NCI-H1694 treated with DMSO at 0.1 percent for 48 hours (cell line): ENCODE results near the gene A4GNT.
A peak's percentile ranks its signal among the peaks of the same experiment; 100 is the strongest.
"Not testable (repeated sequence)": the region's sequence is repeated elsewhere in the genome, so short reads cannot be mapped to it uniquely, and the experiment has no call there.

Experiments
- DNase-seq: peaks from one replicate; lab custom pipeline; 2025; lab: John Stamatoyannopoulos, UW

The A4GNT gene

DNA sequence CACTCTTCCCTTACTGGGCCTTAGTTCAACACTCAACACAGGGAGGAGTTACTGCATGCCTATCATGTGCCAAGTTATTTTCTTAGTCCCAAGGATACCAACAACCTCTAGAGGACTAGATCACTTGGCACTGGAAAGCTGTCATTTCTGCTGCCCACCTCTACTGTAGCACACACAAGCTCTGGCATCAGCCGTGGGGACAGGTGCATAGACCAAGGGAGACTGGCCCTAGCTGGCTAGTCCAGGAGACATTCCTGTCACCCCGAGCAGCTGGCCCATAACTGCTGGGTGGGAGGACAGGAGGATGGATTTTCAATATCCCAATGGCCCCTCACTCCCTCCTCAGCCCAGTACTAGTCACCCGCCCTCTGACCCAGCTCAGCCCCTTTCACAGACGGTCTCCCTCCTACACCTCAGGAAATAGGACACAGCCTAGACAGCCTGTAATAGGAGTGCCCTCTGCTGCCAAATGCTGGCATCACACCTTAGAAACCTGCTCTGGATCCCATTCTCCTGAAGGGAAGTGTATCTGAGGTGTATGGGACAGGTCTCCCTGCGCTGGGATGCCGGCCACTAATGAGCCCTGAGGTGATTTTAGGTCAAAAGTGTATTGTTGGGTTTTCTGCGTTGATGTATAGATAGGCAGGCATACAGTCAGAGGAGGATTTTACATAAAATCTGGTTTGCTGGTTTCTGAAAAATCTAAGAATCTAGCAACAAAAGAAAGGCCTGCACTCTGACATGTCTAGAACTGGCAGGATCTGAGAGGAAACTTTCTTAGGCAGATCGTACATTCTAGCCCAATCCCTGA lies 13.4 kb downstream of the A4GNT start:
- peak; percentile 65 for DNase-seq

DNA sequence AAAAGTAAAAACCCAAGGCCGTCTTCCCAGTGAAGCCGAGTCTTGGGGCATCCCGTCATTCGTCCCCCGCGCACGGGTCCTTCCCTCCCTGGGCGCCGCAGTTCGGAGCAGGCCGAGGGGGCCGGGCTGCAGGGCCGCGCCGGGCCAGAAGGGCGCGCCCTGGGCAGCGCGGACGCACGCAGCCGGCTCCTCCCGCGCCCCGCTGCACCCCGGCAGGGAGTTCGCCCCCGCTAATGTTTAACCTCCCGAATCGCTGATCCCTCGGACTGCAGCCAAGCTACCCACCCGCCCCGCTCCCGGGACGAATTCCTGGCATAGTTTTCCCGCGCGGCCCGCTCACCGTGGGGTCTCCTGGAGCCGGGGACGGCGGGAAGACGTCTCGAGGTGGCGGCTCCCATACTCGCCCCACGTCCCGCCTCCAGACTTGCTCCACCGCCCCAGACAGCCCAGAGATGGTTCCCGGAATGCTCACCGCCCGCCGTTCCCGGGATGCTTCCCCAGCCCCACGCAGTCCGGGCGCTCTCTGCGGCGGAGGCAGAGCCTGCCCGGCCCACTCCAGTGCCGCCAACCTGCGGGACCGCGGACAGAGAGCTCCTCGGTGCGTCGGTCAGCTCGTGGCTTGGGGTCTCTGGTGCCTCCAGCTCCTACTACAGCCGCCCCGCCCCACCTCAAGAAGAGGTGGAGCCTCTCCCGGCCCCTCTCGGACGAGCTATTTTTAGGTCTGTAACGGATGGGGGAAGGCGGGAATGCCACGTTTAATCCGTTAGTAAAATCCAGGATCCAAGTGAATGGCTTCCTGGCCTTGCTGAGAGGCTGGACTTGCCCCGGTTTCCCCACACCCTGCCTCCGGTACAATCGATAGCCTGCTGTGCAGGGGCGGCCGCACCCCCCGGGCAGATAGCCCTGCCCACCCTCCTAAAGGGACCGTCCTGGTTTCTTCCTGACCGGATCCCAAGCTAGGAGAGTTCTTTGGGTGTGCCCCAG lies 16.9 kb downstream of the A4GNT start, which contains the start of gene DZIP1L:
Gene DZIP1L (minus strand): TSS at position 621 of the 984 bp plus-strand sequence. CDS start 11,637 bp downstream, outside the sequence.
- DNase-seq: peak; percentile 51

DNA sequence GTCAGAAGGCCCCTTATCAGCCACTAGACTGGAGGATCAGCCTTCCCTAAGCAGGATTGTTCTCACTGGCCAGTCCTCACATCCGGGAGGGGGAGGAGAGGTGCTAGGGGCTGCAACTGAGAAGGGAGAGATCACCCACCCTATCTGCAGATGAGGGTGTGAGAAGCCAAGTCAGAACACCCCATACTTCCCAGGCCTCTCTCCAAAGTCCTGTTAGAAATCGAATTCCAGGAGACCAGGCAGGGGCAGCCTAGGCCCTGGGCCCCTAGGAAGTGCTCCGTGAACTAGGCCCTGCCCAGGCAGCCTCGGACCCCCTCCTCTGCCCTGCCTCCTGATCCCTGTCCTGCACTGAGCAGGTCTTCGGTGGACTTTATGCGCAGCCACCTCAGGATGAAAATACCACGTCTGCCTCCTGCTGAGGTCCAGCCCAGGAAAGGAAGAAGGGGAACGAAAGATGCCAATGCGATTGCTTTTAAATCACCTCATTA lies 17.7 kb downstream of the A4GNT start:
- no peak for DNase-seq

DNA sequence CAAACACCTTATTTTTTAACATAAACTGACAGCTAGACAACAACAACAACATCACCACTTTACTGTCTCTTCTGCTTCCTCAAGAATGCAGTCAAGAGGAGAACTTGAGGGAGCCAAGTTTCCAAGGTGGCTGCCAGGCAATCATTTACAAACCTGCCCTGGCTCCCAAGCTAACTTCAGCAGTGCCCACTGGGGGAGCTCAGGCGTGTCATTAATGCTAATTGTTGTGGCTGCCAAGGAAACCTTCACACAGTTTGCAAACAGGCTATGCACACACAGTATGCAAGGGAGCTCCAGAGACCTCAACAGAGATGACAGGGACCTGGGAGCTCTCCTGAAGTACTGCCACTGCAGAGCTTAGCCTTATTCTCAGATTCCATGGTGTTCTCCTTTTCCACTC lies 18.9 kb downstream of the A4GNT start:
- no peak for DNase-seq

DNA sequence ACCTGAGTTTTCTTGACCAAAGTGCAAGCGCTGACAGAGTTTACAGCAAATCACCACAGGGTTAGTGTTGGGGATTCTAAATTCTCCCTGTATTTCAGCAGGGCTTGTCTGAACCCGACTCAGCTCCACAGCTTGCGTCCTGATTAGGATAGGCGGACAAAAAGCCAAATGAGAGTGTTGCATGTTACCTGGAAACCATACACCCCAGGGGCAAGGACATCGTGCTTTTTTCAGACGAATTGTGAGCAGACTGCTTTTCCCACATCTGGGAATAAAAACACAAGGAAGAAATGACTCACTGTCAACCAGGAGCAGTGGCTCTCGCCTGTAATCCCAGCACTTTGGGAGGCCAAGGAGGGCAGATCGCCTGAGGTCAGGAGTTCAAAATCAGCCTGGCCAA lies 19.8 kb downstream of the A4GNT start:
- DNase-seq: no peak

DNA sequence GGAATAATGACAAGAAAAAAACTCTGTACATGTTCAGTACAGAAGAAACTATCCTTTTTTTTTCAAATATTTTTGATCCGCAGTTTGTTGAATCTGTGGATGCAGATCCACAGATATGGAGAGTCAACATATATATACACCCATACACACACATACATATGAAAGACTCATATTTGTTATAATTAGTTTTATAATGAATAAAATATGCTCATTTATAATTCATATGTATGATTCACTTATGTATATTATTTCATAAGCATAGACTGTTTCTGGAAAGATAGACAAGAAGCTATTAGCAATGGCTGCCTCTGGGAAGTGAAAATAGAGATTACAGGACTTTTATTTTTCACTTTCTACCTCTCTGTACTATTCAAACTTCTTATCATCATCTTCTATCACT lies 26.6 kb downstream of the A4GNT start:
- no peak for DNase-seq

DNA sequence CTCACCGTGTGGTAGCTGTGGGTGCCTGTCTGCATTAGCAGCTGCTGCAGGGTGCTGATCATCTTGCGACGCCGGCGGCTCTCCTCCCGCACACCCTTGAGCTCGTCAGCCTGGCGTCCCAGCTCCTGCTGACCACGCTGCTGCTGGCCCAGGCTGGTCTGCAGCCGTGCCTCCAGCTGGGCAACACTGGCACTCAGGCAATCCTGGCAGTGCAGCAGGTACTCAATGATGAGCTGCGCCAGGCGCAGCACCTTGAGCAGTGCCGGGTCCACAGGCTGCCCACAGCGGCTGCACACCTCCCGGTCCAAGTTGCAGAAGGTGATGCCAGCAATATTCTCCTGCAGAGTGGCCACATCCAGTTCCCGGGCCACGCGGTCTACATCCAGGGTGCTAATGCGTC lies 28.7 kb downstream of the A4GNT start:
- no peak for DNase-seq

DNA sequence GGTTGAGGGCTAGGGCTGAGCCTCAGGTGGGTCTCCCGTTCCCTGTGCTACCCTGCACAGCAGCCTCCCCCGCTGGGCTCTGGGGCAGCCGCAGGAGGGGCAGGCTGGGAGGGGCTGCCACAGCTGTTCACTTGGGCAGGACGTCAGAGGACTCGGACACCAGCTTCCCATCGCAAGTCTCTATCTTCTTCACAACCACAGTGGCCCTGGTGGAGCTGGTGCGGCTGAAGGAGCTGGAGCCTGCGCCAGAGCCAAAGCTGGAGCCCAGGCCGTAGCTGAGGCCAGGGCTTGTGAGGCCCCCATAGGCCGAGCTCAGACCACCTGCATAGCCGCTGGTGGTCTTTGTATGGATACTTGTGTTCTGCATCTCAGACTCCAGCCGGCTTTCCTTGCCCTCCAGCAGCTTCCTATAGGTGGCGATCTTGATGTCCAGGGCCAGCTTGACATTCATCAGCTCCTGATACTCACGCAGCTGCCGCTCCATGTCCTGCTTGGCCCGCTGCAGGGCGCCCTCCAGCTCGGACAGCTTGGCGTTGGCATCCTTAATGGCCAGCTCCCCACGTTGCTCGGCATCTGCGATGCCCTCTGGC lies 30.7 kb downstream of the A4GNT start:
- not testable (repeated sequence) for DNase-seq

DNA sequence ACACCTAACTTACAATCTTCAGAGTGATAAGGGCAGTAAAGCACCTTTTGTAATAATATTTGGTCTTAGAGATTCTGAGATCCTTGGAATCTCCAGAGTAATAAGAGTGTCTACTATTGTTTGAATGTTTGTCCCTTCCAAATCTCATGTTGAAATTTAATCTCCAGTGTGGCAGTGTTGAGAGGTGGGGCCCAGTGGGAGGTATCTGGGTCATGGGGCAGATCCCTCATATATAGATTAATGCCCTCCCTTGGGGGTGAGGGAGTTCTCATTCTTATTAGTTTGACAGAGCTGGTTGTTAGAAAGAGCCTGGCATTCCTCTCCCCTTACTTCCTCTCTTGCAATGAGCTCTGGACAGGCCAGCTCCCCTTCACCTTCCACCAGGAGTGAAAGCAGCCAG lies 32.8 kb downstream of the A4GNT start:
- DNase-seq: no peak

DNA sequence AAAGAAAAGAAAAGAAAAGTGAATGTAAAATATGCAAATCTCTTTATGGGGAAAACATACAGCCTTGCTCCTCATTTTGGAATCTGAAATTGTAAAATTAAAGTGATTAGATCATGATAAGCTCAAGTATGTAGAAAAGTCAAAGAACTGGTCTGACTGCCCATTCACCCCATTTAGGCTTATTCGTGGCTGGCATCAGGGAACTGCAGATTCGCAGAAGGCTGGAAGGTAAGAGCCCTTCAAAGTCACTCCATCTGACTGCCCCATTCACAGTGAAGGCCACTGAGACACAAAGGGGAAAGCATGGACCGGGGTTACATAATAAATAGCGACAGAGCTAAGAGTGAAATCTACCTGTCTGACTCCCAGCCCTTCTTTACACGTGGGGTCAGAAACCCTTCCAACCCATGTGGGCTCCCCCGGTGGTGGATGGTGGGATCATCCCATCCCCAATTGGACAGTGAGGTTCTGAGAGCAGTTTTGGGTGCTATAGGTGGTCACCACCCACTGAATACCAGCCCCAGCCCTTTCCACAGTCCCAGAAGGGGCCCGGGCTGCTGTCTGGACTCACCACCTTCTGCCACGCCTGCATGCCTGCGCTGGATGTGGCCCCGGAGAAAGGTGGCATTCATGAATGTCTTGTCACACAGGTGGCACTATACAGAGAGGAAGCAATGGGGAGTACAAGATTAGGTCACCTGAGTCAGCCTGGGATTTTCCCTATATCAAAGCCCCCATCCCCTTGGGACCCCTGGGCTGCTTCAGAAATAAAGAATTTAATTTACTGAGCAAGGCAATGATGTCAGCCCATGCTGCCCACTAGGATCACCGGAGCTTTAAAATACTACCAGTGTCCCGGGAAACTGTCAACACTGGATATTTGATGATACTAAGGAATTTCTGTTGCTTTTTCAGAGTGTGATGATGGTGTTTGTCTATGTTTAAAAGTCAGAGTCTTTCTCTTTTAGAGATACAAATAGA lies 34.7 kb downstream of the A4GNT start:
- DNase-seq: no peak

DNA sequence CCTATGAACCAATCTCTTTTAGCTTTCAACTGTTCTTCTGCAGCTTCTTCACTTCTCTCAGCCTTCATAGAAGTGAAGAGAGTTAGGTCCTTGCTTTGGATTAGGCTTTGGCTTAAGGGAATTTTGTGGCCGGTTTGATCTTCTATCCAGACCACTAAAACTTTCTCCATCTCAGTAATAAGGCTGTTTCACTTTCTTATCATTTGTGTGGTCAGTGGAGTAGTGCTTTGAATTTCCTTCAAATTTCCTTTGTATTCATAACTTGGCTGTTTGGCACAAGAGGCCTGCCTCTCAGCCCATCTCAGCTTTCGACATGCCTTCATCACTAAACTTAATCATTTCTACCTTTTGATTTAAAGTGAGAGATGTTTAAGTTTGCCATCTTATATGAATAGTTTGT lies 38.5 kb downstream of the A4GNT start:
- DNase-seq: no peak

DNA sequence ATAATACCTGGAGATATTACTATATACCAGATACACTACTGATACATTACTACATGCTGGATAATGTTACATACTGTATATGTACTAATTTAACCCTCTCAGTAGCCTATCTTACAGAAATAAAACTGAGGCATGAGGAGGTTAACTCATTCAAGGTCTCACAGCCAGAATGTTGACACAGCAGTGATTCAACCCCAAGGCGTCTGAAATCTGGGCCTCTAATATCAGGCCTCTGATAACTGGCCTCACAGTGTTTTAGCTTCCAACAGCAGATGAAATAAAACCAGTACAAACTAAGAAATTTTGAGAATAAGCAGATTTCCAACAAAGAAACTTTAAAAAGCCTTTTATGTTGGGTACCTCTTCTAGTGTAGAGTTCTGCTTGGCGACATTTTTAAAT lies 40.2 kb downstream of the A4GNT start:
- DNase-seq: no peak

DNA sequence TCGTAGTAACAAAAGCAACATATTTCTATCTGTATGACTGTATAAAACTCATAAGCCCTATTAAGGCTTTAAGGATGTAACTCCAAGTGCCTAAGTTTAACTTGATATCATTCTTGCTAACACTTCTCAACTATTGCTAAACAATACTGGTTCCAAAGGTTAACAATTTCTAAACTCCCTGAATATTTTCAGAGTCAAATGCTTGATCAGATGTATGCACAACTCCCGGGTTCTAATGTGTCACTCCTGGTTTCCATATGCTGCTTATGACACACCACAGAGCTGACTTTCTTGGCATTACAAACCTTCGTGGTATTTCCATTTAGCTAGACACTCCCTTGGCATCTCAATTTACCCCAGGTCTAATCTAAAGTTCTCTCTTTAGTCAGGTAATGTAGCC lies 43.1 kb downstream of the A4GNT start:
- DNase-seq: no peak

DNA sequence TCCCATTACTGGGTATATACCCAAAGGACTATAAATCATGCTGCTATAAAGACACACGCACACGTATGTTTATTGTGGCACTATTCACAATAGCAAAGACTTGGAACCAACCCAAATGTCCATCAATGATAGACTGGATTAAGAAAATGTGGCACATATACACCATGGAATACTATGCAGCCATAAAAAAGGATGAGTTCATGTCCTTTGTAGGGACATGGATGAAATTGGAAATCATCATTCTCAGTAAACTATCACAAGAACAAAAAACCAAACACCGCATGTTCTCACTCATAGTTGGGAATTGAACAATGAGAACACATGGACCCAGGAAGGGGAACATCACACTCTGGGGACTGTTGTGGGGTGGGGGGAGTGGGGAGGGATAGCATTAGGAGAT lies 46.4 kb downstream of the A4GNT start:
- not testable (repeated sequence) for DNase-seq

DNA sequence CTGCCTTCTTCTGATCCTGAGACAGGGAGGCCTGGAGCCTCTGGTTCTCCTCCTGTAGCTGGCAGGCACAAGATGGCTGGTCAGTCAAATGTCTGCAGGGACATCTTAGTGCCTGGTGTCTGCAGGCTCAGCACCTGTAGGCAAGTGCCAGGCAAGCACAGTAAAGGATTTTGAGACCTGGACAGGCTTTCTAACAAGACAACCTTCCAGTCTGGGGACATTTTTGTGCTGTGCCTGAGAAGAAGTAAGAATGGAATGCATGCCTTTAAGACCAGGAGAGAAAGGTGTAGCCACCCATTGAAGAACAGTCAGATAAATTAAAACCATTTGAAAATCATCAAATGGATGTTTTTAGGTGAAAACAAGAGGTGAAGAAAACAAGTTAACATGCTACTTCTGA lies 48.0 kb downstream of the A4GNT start:
- no peak for DNase-seq

DNA sequence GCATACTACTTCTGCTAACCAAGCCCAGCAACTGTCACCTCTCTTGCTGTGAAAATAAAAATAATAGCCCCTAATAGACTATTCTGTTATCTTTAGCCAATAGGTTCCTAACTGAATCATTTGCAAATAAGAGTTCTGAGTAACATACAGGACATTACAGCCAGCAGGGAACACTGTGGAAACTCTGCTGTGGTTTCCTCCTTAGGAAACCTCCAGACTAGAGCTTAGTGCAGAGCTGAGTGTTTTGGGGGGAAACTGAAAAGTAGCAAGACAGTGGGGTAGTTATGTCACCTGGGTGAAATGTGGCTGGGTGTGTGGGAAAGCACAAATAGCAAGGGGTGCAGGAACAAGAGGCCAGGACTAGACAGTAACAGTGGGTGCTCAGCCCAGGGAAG lies 49.2 kb downstream of the A4GNT start:
- DNase-seq: no peak

DNA sequence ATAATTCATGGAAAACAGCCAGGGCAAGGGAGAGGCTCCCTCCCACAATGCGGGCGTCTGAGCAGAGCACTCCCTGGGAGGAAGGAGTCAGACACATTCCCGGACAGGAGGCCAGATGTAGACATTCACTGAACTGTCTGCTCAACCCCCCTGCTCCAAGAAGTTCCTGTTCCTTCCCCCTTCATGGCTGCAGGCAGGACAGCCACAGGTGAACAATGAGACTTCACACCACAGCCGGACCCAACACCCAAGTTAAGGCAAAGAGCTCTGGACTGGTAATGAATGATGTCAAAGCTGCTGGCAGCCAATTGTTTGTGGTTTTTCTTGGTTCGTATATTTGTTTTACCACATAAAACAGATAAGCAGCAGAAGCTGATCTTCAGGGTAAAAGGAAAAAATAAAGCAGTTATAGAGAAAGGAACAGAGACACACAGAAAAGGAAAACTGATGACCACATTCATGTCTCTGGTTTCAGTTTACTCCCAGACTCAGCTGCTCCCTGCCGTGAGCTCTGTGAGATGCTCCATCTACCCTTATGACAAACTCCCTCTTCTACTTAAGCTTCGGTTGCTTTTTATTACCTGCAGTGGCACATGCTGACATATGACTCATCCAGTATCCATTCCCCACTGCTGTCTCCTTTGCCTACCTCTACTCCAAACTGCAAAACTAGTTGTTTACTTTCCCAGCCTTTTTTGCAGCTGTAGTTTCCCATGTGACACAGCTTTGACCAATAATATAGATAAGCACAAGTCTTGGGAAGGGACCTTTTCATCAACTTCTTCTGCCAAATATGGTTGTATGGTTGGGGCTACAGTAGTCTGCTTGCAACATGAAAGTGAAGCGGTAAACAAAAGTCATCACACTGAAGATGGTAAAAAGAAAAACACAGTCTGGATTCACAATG lies 49.9 kb downstream of the A4GNT start:
- DNase-seq: no peak

DNA sequence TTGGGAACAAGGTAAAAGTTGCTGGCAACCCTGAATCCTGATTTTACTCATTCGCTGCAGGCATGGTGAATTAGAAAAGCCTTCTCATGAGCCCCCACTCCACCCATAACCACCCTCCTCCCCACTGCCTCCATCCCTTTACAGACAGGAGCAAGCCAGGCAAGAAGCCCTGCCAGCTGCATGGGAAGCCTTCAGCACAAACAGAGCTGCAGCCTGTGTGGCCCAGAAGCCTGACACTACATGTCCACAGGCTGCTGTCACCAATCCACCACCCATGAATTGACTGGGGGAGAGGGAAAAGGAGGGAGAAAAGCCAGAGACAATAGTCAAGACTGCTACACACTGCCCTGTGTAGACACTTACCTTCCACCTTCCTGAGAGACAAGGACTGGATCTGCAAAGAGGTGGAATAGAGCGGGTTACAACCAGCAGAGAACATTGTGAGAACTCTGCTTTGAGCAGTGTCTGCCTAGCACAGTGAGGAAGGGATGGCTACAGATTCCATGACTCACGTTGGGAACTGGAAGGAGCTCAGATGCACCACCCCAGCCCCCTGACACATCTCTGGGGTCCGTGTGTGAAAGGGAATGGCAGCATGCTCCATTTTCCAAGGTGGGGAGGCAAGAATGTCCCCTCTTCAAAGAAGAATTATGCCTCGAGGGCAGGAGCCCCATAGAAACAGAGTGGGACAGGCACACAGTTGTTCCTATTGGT lies 50.7 kb downstream of the A4GNT start:
- DNase-seq: no peak

DNA sequence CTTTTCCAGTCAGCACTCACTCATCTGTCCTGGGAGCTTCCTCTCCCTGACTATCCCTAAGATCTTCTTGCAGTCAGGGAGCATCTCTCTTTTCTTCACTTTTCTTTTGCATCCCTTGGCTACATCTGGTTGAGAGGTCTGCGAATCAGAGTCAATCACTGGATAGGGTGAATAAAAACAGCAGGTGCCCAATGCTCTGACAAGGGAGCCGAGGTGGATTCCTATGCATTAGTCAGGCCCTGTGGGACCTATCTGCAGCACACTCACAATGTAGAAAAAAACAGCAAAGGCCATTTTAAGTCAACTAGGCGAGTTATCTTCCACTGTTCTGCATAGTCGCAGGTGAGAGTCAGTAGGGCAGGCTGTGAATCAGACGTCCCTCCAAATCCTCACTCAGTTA lies 52.3 kb downstream of the A4GNT start:
- DNase-seq: no peak
